ENCODE data around the gene PARP15.

DNA sequence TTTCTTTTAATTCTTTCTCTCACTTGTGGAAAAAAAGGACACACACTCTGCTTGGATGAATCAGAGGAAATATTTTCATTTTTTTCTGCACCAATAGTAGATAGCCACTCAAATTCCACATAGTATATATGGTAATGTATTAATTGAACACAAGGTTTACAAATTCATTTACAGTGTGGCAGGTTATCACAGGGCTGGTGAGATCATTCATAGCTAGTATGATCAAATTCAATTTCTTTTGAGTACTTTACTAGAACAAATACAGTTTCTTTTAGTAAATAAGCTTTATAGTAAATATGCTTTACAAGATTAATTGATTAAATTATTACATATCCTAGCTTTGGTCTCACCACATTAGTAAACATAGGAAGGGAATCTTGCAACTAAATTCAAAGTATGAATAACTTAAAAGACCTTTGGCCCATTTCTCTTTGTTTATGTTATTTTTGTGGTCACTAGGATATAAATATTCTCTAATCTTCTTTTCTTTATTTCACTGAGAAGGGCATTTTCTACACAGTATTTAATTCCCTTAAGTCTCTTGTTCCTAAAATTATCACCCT, 63.1 kb downstream of the PARP15 start:
- no peak for TF ChIP-seq CTCF (IDR thresholded peaks at IDR 0.05; ENCODE audit: low read depth, low read length)
- TF ChIP-seq MAX (IDR thresholded peaks at IDR 0.05; ENCODE audit: low read depth, low read length) = no peak
- no peak for TF ChIP-seq POLR2A (IDR thresholded peaks at IDR 0.05; ENCODE audit: extremely low read depth, insufficient read length)
